HCT116 (cell line): ENCODE measurements around the gene RAPGEF2.
"Not testable (repeated sequence)": the region's sequence is repeated elsewhere in the genome, so short reads cannot be mapped to it uniquely, and the experiment has no call there.

ENCODE experiments used
- ATF3 ChIP-seq: IDR thresholded peaks from 2 replicates; pipeline ENCODE4 v1.6.1; 2012
- CTCF ChIP-seq, 3 experiments: fragments of 200-600 bp in 1 of 3; sonication (generic) in 1 of 3; IDR thresholded peaks in 2 of 3; conservative IDR thresholded peaks in 1 of 3; 2 replicates each; pipeline ENCODE4 v1.5.1; 2012 to 2017; ENCODE audit warnings: low read depth in 2 of 3, low read length in 2 of 3, antibody characterized with exemption in 1 of 3, borderline replicate concordance in 1 of 3, control low read depth in 1 of 3, mild to moderate bottlenecking in 1 of 3, mixed read lengths in 1 of 3, mixed run types in 1 of 3, moderate library complexity in 1 of 3; ENCODE audit not compliant: insufficient read depth in 1 of 3
- EZH2 ChIP-seq: fragments of 200-600 bp; sonication (generic); IDR thresholded peaks from 2 replicates; pipeline ENCODE4 v1.6.1; 2017; ENCODE audit warnings: antibody characterized with exemption, mixed run types

GRCh38 chr4:159068139-159068538 is 34.7 kb upstream of the RAPGEF2 start:
- TF ChIP-seq EZH2; CTCF (IDR thresholded peaks at IDR 0.05 in 2 of 3, conservative IDR thresholded peaks at IDR 0.05 in 1 of 3; ENCODE audit: borderline replicate concordance in 1 of 3, insufficient read depth in 1 of 3, low read depth in 2 of 3, low read length in 2 of 3); ATF3: not testable (repeated sequence)
